AML-193 (cell line): ENCODE results near the gene CNTNAP2.
"Not testable (repeated sequence)": the region's sequence is repeated elsewhere in the genome, so short reads cannot be mapped to it uniquely, and the experiment has no call there.

Experiments
- DNase-seq, 2 experiments: peaks; one replicate each; lab custom pipeline; 2025; lab: John Stamatoyannopoulos, UW

Gene CNTNAP2

DNA sequence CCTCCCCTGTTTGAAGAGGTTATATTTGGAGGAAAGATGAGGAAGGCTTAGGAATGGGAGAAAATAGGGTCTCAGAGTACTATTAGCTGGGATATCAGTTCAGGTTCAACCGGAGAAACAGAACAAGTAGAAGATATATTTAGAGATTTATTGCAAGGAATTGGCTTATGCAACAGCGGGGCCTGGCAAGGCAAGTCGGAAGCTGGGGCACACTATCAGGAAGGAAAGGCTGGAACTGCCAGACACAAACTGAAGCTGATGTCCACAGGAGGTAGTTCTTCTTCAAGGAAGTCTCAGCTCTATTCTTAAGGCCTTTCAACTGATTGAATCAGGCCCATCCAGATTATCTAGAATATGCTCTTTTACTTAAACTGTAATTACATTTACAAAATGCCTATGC is 1534.4 kb downstream of the CNTNAP2 start:
- no peak for DNase-seq

- no peak for DNase-seq
These were observed 1535.0 kb downstream of the CNTNAP2 start for GRCh38 chr7:147651601-147652000.

DNA sequence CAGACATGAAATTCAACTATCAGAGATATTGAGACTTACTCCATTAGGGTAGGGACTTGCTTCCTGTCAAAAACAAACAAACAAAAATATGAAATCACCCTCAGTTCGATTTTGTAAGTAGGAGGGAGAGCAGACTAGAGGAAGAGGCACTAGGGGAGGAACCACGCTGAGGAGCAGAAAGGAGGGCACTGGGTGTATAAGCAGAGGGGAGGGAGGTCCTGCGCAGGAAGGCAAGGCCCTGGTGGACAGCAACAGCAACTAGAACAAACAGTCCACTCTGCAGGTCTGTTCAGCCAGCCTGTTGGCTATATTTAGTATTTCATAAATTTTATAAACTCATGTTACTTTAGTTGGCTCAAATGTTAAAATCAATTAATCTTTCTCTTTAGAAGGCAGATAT is 1536.9 kb downstream of the CNTNAP2 start:
- no peak for DNase-seq

DNA sequence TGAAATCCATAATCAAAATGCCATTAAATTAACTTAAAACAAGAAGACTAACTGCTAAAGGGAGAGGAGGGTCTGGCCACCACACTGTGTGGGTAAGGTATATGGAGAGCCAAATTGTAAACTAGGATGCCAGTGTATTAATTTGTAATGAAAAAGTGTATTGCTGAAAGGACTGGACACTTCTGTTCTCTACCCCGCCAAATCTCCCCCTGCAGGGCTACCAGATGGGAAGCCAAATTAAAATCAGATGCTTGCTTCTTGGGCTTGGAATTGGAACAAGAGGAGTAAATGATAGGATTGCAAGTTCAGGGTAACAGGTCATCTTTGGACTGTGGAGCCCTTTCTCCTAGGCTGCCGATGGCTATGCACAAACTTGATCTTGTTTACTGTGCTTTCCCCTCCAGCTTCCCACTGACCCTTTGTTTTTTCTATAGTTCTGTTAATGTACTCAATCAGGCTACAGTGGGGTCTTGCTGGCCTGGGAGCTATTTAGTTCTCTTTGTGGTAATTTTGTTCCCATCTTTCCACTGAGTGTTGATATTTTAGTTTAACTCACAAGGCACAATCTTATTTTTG is 1541.9 kb downstream of the CNTNAP2 start:
- no peak for DNase-seq

GRCh38 chr7:147659036-147659995 is 1542.7 kb downstream of the CNTNAP2 start:
- no peak for DNase-seq

GRCh38 chr7:147664541-147664940 is 1547.9 kb downstream of the CNTNAP2 start:
- DNase-seq: no peak

- no peak for DNase-seq
These were observed 1554.2 kb downstream of the CNTNAP2 start for GRCh38 chr7:147670759-147671158.

- no peak for DNase-seq
These were observed 1558.1 kb downstream of the CNTNAP2 start for GRCh38 chr7:147674705-147675104.

GRCh38 chr7:147678943-147679342 is 1562.3 kb downstream of the CNTNAP2 start:
- no peak for DNase-seq

DNA sequence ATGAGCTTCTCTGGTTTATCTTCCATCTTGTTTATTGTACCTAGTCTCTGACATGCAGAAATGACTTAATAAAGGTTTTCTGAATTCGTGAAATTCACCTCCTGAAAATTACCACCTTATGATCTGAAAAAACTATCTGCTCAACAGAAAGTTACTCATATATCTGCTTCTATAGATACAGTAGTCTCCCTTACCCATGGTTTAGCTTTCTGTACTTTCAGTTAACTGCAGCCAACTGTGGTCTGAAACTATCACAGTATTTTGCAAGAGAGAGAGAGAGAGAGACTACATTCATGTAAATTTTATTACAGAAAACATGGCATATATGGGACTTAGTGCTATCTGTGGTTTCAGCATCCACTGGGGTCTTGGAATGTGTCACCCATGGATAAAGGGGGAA is 1564.9 kb downstream of the CNTNAP2 start:
- DNase-seq: no peak

- no peak for DNase-seq
These were observed 1584.1 kb downstream of the CNTNAP2 start for GRCh38 chr7:147700702-147701101.

GRCh38 chr7:147707926-147708325 is 1591.3 kb downstream of the CNTNAP2 start:
- no peak for DNase-seq

DNA sequence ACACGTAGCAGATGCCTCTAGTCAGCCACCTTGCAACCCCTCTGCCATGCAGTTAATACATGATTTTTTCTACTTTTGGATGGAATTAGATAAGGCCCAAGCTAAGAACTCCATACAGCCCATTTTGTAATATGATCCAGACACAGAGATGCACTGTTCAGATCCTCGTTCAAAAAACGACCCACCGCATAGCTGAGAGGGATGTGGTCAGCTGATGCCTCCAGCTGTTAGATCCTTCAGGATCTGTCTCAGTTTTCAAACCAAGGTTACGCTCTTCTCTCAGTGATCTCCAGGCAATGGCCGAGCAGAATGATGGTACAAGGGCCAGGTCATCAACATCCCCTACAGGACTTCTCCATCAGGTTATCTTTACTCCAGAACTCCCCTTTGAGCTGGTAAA is 1592.3 kb downstream of the CNTNAP2 start:
- no peak for DNase-seq

DNA sequence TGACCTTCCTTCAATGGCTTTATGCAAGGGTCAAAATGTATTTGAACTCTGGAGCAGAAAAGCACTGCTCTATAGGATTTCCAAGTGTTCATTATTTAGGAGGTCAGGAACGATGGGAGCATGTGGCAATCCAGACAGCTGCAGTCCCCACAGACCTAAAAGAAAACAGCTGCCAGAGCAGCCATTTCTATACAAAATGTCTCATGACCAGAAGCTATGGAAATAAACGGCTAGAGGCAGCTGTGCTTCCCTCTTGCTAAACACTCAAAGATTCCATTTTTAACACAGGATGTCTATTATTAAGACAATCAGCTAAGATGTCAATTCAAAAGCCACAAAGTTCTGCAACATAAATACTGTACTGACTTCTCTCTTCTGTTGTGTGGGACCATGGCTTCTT is 1594.8 kb downstream of the CNTNAP2 start:
- no peak for DNase-seq

DNA sequence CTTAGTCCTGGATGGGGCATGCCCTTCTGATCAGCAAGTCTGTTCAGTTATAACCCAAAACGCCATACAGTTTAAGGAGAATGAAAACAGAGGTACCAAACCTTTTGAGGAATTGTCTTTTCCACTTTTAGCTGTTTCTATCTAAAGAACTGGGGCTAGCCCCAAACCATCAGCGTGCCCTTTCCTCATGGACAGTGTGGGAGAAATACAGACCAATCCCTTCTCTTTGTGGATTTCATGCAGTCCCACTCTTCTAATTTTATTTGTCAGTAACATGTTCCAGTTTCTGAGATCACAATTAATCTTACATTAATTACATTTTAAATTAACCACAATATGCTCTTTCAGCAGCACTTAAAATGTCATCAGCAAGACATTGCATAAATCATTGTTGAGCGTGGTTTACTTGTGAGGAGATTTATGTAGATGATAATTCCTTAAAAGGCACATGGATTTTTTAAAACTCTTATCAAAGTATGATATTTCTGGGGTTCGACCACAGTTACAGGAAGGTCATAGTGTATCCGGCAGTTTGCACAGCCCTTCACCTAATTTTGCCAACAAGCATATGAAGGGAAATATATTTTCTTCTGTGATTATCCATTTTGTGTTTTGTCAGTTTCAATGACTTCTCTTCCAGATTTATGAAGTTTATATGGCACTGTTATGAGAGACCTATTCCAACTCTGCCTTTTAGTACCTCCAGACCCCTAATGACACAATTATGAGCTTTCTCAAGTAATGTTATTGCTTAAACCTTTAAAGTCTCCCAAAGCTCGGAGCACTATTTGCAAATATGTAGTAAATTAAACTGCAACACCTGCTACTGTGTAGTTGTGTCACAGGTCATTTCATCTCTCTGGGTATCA is 1605.6 kb downstream of the CNTNAP2 start:
- DNase-seq: no peak

- DNase-seq: no peak
These were observed 1606.9 kb downstream of the CNTNAP2 start for GRCh38 chr7:147723536-147723935.

- no peak for DNase-seq
These were observed 1614.7 kb downstream of the CNTNAP2 start for GRCh38 chr7:147731311-147731710.

DNA sequence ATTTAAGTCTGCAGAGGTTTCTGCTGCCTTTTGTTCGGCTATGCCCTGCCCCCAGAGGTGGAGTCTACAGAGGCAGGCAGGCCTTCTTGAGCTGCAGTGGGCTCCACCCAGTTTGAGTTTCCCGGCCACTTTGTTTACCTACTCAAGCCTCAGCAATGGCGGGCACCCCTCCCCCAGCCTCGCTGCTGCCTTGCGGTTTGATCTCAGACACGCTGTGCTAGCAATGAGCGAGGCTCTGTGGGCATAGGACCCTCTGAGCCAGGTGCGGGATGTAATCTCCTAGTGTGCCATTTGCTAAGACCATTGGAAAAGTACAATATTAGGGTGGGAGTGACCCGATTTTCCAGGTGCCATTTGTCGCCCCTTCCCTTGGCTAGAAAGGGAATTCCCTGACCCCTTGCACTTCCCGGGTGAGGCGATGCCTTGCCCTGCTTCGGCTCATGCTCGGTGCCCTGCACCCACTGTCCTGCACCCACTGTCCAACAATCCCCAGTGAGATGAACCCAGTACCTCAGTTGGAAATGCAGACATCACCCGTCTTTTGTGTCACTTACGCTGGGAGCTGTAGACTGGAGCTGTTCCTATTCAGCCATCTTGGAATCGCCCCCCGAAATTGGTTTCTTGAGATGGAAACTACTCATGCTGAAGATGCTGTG is 1621.1 kb downstream of the CNTNAP2 start:
- not testable (repeated sequence) for DNase-seq

DNA sequence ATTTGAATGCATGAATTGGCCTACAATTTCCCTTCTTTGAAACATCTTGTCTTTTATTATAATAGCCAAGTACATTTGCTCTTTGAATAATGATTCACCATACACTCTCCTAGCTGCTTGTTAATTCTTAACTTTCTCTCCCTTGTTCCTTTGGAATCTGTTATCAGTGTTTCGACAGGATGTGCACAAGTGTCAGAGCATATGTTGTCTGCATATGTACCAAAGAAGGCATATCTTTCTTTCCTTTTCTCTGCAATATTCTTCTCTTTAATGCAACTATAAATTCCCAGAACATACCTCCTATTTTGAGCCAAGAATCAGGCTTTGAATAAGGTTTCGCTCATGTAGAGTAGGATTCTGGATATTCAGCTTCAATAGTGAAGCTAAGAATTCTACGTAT is 1625.7 kb downstream of the CNTNAP2 start:
- no peak for DNase-seq

DNA sequence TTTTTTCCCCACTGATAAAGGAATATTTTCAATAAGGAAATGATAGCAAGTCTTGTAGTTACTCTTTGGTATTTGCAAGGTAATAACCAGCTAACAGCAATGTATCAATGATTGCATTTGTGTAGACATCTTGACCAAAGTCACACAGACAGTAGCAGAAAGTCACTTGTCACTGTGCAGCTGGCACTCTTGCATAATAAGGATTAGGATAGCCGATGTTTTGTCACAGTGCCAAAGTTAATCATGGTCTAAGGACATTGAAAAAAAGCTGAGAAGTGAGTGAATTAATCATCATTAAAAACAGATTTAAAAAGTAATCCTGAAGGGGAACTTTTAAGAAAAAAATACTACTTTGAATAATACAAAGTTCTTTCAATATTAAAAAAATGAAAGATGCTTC is 1639.7 kb downstream of the CNTNAP2 start:
- no peak for DNase-seq

DNA sequence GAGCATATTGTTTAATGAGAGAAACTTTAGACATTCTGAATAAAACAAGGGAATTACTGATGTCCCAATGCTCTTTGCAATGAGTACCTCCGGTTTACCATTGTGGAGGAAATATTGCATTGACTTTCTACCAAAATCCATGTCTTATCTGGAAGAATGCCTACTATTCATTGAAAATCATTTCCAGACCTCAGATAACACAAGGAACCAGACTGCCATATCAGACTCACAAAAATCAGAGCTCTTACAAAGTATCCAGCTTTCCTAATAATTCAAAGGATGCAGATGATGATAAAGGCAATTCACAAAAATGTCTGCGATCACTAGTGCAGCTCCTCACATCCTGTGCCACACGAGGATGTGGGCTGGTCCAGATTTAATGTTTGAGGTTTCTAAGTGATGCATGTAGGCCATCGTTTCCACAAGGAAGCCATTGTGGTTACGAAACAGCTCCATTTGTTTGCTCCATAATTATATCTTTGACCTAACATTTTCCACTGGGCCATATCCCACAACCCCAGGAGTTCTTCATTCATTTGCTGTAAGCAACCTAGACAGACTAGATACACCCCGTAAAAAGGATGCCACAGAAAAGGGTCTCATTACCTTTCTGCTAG is 1642.8 kb downstream of the CNTNAP2 start:
- no peak for DNase-seq

DNA sequence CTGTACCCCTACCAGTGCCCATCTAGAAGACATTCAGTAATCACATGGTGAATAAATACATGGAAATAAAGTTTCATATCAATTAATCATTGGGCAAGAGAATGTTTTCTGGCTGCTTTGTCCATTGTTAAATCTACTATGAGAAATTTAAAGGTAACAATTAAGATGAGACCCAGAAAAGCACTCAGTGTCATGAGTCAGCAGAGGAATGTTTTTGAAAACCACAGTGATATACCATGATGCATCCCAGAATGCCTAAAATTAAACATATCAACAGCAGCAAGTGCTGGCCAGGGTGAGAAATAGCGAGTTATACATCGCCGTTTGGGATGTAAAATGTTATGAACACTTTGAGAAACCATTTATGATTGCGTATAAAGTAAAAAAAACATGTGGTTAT is 1648.7 kb downstream of the CNTNAP2 start:
- DNase-seq: no peak
